Upper lobe of right lung (tissue), 1 donor: ENCODE measurements around the gene TMEM132E. TPM values are rescaled to one million over a fixed set of nuclear protein-coding genes. Genes with fewer than 3 reads are reported as not detected.

Source experiments
- ATAC-seq: fragments of 200-7000 bp; cut with Tn5 transposase; one replicate; pipeline ENCODE4 v1.9.1; 2020; ENCODE audit warnings: mild to moderate bottlenecking, moderate library complexity
- DNase-seq: peaks from one replicate; pipeline ENCODE4 v3.0.0-alpha.2; 2020
- H3K27ac ChIP-seq: fragments of 200-600 bp; one replicate; pipeline ENCODE4 v1.8.0; 2022
- H3K27me3 ChIP-seq: fragments of 200-600 bp; one replicate; pipeline ENCODE4 v1.8.0; 2022; ENCODE audit warnings: mild to moderate bottlenecking
- H3K36me3 ChIP-seq: fragments of 200-600 bp; one replicate; pipeline ENCODE4 v1.8.0; 2022
- H3K4me1 ChIP-seq: fragments of 200-600 bp; one replicate; pipeline ENCODE4 v1.8.0; 2022
- H3K4me3 ChIP-seq: fragments of 200-600 bp; one replicate; pipeline ENCODE4 v1.8.0; 2022; ENCODE audit warnings: mild to moderate bottlenecking
- H3K9me3 ChIP-seq: fragments of 200-600 bp; one replicate; pipeline ENCODE4 v1.8.0; 2022
- CTCF ChIP-seq: fragments of 200-600 bp; IDR thresholded peaks from one replicate; pipeline ENCODE4 v1.8.0; 2022; ENCODE audit warnings: antibody characterized with exemption
- intact Hi-C: fragments of 100-400 bp; cut with DNase I; formaldehyde crosslinking; loops from one replicate; pipeline ENCODE4 v1.11.0; 2022
- total RNA-seq: library from RNA; stranded (reverse); fragmentation: NEBNext Ultra II Directional; extraction: Animal tissue kit (Norgen Biotek cat#: 25700); gene quantifications from one replicate; pipeline ENCODE4 v1.2.1, GENCODE V29; 2021
- donor health status: DM: no; HTN: yes; CAD: no; lungs with severe emphysema.

TMEM132E gene
- total RNA-seq, 1 donor from 2014 or later: 0.23 TPM

GRCh38 chr17:34673995-34674890 lies 94.9 kb downstream of the TMEM132E start:
- Histone ChIP-seq H3K4me3 (no peak overlapping the region), H3K4me1 (no peaks in the 10 kb centered on the region), H3K27me3 (no peaks in the 10 kb centered on the region), H3K9me3 (no peaks in the 10 kb centered on the region), H3K27ac (no peak overlapping the region), H3K36me3 (no peaks in the 10 kb centered on the region)
- TF ChIP-seq CTCF: no peak
- ATAC-seq: no peak
- DNase-seq: no peak
- intact Hi-C loops: no loop called here

- ATAC-seq (no peak), DNase-seq (no peak)
- Histone ChIP-seq H3K36me3 (no peaks in the 10 kb centered on the region), H3K27me3 (no peaks in the 10 kb centered on the region), H3K27ac (no peak overlapping the region), H3K9me3 (no peaks in the 10 kb centered on the region), H3K4me1 (no peaks in the 10 kb centered on the region), H3K4me3 (no peak overlapping the region)
- intact Hi-C loops: no loop called here
- TF ChIP-seq CTCF: no peak
Measured at GRCh38 chr17:34675143-34675542, 95.8 kb downstream of the TMEM132E start.

GRCh38 chr17:34675605-34676004 lies 96.2 kb downstream of the TMEM132E start:
- Histone ChIP-seq H3K4me1 (no peaks in the 10 kb centered on the region), H3K9me3 (no peaks in the 10 kb centered on the region), H3K27ac (no peak overlapping the region), H3K27me3 (no peaks in the 10 kb centered on the region), H3K4me3 (no peak overlapping the region), H3K36me3 (no peaks in the 10 kb centered on the region)
- ATAC-seq: no peak
- TF ChIP-seq CTCF: no peak
- no peak for DNase-seq
- intact Hi-C loops: no loop called here

- no peak overlapping the region for H3K4me3 ChIP-seq
- DNase-seq: no peak
- no peaks in the 10 kb centered on the region for H3K36me3 ChIP-seq
- intact Hi-C loops: no loop called here
- peaks cover 3% of the 10 kb centered on the region for H3K27me3 ChIP-seq
- ATAC-seq: no peak
- H3K4me1 ChIP-seq: no peaks in the 10 kb centered on the region
- no peaks in the 10 kb centered on the region for H3K9me3 ChIP-seq
- no peak overlapping the region for H3K27ac ChIP-seq
- TF ChIP-seq CTCF: no peak
Measured at GRCh38 chr17:34680151-34680550, 100.8 kb downstream of the TMEM132E start.

- no peak overlapping the region for H3K4me3 ChIP-seq
- no peak for TF ChIP-seq CTCF
- no peaks in the 10 kb centered on the region for H3K9me3 ChIP-seq
- no peaks in the 10 kb centered on the region for H3K36me3 ChIP-seq
- H3K27me3 ChIP-seq: peaks cover 3% of the 10 kb centered on the region
- ATAC-seq: no peak
- no peaks in the 10 kb centered on the region for H3K4me1 ChIP-seq
- intact Hi-C loops: no loop called here
- H3K27ac ChIP-seq: no peak overlapping the region
- no peak for DNase-seq
Measured at GRCh38 chr17:34682305-34682704, 102.9 kb downstream of the TMEM132E start.
